ENCODE measurements around the gene EVA1C.

DNA sequence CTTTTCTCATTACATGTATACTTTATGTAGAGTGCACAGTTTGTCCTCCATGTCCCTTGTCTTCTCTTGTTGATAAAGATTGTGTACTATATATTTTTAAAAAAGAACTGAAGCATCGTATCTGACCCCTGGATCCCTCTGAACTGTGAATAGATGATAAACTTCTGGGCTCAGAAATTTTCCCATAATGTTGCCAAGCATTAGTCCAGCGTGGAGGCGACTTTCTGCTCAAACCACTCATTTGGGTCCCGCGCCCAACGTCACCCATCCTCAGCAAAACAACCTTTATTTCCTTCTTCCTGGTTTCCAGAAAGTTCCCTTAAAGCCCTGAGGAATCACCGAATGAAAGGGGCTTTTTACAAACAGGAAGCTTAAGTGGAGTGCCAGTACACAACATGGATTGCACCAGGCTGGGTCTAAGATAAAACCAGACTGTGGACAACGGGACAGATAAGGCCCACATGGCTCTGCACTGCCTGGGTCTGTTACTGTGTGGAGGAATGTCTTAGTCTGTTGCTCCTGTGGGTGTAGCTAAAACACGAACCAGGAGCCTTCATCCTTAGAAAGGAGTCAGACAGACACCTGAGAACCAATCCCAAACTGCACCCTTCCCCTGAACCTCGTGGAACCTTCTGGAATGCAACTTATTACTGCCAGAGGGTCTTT is 15.6 kb downstream of the EVA1C start:
- TF ChIP-seq, protein P1, sequence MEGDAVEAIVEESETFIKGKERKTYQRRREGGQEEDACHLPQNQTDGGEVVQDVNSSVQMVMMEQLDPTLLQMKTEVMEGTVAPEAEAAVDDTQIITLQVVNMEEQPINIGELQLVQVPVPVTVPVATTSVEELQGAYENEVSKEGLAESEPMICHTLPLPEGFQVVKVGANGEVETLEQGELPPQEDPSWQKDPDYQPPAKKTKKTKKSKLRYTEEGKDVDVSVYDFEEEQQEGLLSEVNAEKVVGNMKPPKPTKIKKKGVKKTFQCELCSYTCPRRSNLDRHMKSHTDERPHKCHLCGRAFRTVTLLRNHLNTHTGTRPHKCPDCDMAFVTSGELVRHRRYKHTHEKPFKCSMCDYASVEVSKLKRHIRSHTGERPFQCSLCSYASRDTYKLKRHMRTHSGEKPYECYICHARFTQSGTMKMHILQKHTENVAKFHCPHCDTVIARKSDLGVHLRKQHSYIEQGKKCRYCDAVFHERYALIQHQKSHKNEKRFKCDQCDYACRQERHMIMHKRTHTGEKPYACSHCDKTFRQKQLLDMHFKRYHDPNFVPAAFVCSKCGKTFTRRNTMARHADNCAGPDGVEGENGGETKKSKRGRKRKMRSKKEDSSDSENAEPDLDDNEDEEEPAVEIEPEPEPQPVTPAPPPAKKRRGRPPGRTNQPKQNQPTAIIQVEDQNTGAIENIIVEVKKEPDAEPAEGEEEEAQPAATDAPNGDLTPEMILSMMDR (IDR thresholded peaks at IDR 0.05) = no peak
- no peak for TF ChIP-seq POLR2A (IDR thresholded peaks at IDR 0.05)
